K562 (cell line): ENCODE results near the gene DBP. TPM values are rescaled to one million over a fixed set of nuclear protein-coding genes. Genes with fewer than 3 reads are reported as not detected.

Experiments
- EGR1 ChIP-seq: fragments of 450-650 bp; conservative IDR thresholded peaks from 2 replicates; pipeline ENCODE4 v1.6.1; 2017; ENCODE audit warnings: mild to moderate bottlenecking
- GABPB1 ChIP-seq: sonication (generic); formaldehyde crosslinking; IDR thresholded peaks from 2 replicates; pipeline ENCODE4 v1.8.0; 2022; ENCODE audit warnings: mild to moderate bottlenecking, missing genetic modification reagents
- GTF2F1 ChIP-seq: IDR thresholded peaks from 2 replicates; pipeline ENCODE4 v1.6.1; 2011; ENCODE audit warnings: low read depth, low read length, improper control_type of control experiment
- MCM7 ChIP-seq, 2 experiments: fragments of 450-650 bp; IDR thresholded peaks; 2 replicates each; pipeline ENCODE4 v1.6.1; 2016 to 2018
- NFATC3 ChIP-seq: fragments of 450-650 bp; IDR thresholded peaks from 2 replicates; pipeline ENCODE4 v1.6.1; 2017; ENCODE audit warnings: mild to moderate bottlenecking
- PKNOX1 ChIP-seq: fragments of 450-650 bp; IDR thresholded peaks from 2 replicates; pipeline ENCODE4 v1.6.1; 2016
- PTTG1 ChIP-seq: fragments of 450-650 bp; IDR thresholded peaks from 2 replicates; pipeline ENCODE4 v1.6.1; 2016; ENCODE audit warnings: low read depth, mild to moderate bottlenecking, missing genetic modification characterization, missing compliant biosample characterization
- RBM25 ChIP-seq: fragments of 200-400 bp; formaldehyde crosslinking; IDR thresholded peaks from 2 replicates; pipeline ENCODE4 v1.6.1; 2018; ENCODE audit warnings: low read length, low read depth, moderate library complexity; ENCODE audit not compliant: severe bottlenecking
- SMARCA4 ChIP-seq: fragments of 450-650 bp; IDR thresholded peaks from 2 replicates; pipeline ENCODE4 v1.6.1; 2016
- SRSF7 ChIP-seq: fragments of 200-400 bp; formaldehyde crosslinking; optimal IDR thresholded peaks from 2 replicates; pipeline ENCODE3; 2017; ENCODE audit warnings: mild to moderate bottlenecking, low read depth, low read length
- SUPT5H ChIP-seq: fragments of 450-650 bp; IDR thresholded peaks from 2 replicates; pipeline ENCODE4 v1.6.1; 2016
- TBL1XR1 ChIP-seq, 2 experiments: IDR thresholded peaks; 2 replicates each; pipeline ENCODE4 v1.6.1; 2012; ENCODE audit warnings: improper control_type of control experiment in 2 of 2, low read length in 2 of 2, mild to moderate bottlenecking in 1 of 2
- TCF15 ChIP-seq: fragments of 250-450 bp; sonication (Bioruptor Pico); IDR thresholded peaks from 2 replicates; pipeline ENCODE4 v1.8.0; 2022; ENCODE audit warnings: moderate library complexity, mild to moderate bottlenecking, inconsistent platforms
- ZBTB8A ChIP-seq: fragments of 450-650 bp; IDR thresholded peaks from 2 replicates; pipeline ENCODE4 v1.6.1; 2018; ENCODE audit warnings: mild to moderate bottlenecking, moderate library complexity; ENCODE audit not compliant: partially characterized antibody
- ZFP30 ChIP-seq: fragments of 250-450 bp; sonication (Bioruptor Pico); IDR thresholded peaks from 2 replicates; pipeline ENCODE4 v1.8.0; 2022; ENCODE audit warnings: moderate library complexity, mild to moderate bottlenecking, inconsistent platforms, borderline replicate concordance
- ZNF699 ChIP-seq: fragments of 250-450 bp; sonication (Bioruptor Pico); IDR thresholded peaks from 2 replicates; pipeline ENCODE4 v1.8.0; 2021; ENCODE audit warnings: mild to moderate bottlenecking, moderate library complexity; ENCODE audit not compliant: insufficient replicate concordance
- ZNF75A ChIP-seq: fragments of 450-650 bp; formaldehyde crosslinking; IDR thresholded peaks from 2 replicates; pipeline ENCODE4 v1.4.0; 2020; ENCODE audit warnings: mild to moderate bottlenecking
- polyA plus RNA-seq, 8 experiments: library from polyadenylated mRNA; depleted of rRNA in 4 of 8; stranded (reverse) in 5 of 8; unstranded in 3 of 8; fragments of >200 nt; fragmentation: Nextera tagmentation in 2 of 8; fragmentation: Illumina TruSeq in 1 of 8; extraction: Ambion mirVana in 2 of 8; extraction: Trizol in 1 of 8; gene quantifications; 2 replicates each; pipeline versions ENCODE4 v1.2.1 to v1.2.3, GENCODE V29; 2011 to 2014; ENCODE audit warnings: inconsistent platforms in 1 of 8, missing spikeins in 1 of 8
- total RNA-seq, 7 experiments: library from RNA; depleted of rRNA in 6 of 7; stranded (reverse); fragments of >200 nt in 6 of 7; fragmentation: Illumina TruSeq in 2 of 7; extraction: Trizol in 2 of 7; gene quantifications; 2 replicates each; pipeline versions ENCODE4 v1.2.1 to v1.2.3, GENCODE V29; 2011 to 2021; ENCODE audit warnings: low replicate concordance in 1 of 7
- TF ChIP-seq, protein P1 (sequence below): fragments of 200-800 bp; sonication (Bioruptor generic); IDR thresholded peaks from 2 replicates; pipeline ENCODE4 v1.6.1; 2016; ENCODE audit warnings: missing genetic modification characterization, missing compliant biosample characterization
- TF ChIP-seq, protein P2 (sequence below): fragments of 450-650 bp; conservative IDR thresholded peaks from 2 replicates; pipeline ENCODE4 v1.6.1; 2016; ENCODE audit warnings: missing genetic modification characterization, low read depth, mild to moderate bottlenecking, missing compliant biosample characterization, moderate library complexity
- TF ChIP-seq, protein P3 (sequence below): fragments of 450-650 bp; formaldehyde crosslinking; IDR thresholded peaks from 2 replicates; pipeline ENCODE4 v1.4.0; 2020; ENCODE audit warnings: mild to moderate bottlenecking, moderate library complexity

The DBP gene
- total and polyA plus RNA-seq, 9 of the 15 experiments (the other 6 are each of a cell fraction or from before 2014, with no cell fraction given): 0.25 to 5.5 (median 1.8) TPM

- TF ChIP-seq, protein P1, sequence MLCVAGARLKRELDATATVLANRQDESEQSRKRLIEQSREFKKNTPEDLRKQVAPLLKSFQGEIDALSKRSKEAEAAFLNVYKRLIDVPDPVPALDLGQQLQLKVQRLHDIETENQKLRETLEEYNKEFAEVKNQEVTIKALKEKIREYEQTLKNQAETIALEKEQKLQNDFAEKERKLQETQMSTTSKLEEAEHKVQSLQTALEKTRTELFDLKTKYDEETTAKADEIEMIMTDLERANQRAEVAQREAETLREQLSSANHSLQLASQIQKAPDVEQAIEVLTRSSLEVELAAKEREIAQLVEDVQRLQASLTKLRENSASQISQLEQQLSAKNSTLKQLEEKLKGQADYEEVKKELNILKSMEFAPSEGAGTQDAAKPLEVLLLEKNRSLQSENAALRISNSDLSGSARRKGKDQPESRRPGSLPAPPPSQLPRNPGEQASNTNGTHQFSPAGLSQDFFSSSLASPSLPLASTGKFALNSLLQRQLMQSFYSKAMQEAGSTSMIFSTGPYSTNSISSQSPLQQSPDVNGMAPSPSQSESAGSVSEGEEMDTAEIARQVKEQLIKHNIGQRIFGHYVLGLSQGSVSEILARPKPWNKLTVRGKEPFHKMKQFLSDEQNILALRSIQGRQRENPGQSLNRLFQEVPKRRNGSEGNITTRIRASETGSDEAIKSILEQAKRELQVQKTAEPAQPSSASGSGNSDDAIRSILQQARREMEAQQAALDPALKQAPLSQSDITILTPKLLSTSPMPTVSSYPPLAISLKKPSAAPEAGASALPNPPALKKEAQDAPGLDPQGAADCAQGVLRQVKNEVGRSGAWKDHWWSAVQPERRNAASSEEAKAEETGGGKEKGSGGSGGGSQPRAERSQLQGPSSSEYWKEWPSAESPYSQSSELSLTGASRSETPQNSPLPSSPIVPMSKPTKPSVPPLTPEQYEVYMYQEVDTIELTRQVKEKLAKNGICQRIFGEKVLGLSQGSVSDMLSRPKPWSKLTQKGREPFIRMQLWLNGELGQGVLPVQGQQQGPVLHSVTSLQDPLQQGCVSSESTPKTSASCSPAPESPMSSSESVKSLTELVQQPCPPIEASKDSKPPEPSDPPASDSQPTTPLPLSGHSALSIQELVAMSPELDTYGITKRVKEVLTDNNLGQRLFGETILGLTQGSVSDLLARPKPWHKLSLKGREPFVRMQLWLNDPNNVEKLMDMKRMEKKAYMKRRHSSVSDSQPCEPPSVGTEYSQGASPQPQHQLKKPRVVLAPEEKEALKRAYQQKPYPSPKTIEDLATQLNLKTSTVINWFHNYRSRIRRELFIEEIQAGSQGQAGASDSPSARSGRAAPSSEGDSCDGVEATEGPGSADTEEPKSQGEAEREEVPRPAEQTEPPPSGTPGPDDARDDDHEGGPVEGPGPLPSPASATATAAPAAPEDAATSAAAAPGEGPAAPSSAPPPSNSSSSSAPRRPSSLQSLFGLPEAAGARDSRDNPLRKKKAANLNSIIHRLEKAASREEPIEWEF (CRISPR knock-in tag): no peak
- no peak for TF ChIP-seq ZBTB8A
- no peak for TF ChIP-seq TCF15 (CRISPR knock-in tag)
- peak; percentile 55; the same call in 1 of the 2 replicates for TF ChIP-seq SUPT5H
- TF ChIP-seq ZFP30: no peak
- TF ChIP-seq SRSF7: no peak
- no peak for TF ChIP-seq ZNF699
- TF ChIP-seq EGR1: peak; percentile 89
- TF ChIP-seq NFATC3: no peak
- TF ChIP-seq TBL1XR1 (IDR thresholded peaks at IDR 0.05; ENCODE audit: low read length in 2 of 2): no peak
- TF ChIP-seq, protein P2, sequence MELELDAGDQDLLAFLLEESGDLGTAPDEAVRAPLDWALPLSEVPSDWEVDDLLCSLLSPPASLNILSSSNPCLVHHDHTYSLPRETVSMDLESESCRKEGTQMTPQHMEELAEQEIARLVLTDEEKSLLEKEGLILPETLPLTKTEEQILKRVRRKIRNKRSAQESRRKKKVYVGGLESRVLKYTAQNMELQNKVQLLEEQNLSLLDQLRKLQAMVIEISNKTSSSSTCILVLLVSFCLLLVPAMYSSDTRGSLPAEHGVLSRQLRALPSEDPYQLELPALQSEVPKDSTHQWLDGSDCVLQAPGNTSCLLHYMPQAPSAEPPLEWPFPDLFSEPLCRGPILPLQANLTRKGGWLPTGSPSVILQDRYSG: no peak
- no peak for TF ChIP-seq GTF2F1
- TF ChIP-seq, protein P3, sequence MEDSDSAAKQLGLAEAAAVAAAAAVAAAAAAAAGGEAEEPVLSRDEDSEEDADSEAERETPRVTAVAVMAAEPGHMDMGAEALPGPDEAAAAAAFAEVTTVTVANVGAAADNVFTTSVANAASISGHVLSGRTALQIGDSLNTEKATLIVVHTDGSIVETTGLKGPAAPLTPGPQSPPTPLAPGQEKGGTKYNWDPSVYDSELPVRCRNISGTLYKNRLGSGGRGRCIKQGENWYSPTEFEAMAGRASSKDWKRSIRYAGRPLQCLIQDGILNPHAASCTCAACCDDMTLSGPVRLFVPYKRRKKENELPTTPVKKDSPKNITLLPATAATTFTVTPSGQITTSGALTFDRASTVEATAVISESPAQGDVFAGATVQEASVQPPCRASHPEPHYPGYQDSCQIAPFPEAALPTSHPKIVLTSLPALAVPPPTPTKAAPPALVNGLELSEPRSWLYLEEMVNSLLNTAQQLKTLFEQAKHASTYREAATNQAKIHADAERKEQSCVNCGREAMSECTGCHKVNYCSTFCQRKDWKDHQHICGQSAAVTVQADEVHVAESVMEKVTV (CRISPR knock-in tag): no peak
- no peak for TF ChIP-seq PTTG1 (tag)
- TF ChIP-seq MCM7 (IDR thresholded peaks at IDR 0.05): 0 out of 4 replicates have a peak, but pooled peaks of 1 of the 2 experiments have one; percentile 68
- TF ChIP-seq SMARCA4: peak; percentile 76
- TF ChIP-seq ZNF75A (CRISPR knock-in tag): no peak
- peak; percentile 94 for TF ChIP-seq RBM25
- peak; percentile 85 for TF ChIP-seq GABPB1 (CRISPR knock-in tag)
- peak; percentile 68 for TF ChIP-seq PKNOX1
These were observed 48.3 kb downstream of the DBP start (continued) for GRCh38 chr19:48588670-48589401.
